Measurements from ENCODE around the gene VEZT. TPM values are rescaled to one million over a fixed set of nuclear protein-coding genes. Genes with fewer than 3 reads are reported as not detected.

VEZT gene
- total and polyA plus RNA-seq, 9 of the 15 experiments (the other 6 are each of a cell fraction or from before 2014, with no cell fraction given), result 16.1 to 61.5 (median 32.6) TPM

DNA sequence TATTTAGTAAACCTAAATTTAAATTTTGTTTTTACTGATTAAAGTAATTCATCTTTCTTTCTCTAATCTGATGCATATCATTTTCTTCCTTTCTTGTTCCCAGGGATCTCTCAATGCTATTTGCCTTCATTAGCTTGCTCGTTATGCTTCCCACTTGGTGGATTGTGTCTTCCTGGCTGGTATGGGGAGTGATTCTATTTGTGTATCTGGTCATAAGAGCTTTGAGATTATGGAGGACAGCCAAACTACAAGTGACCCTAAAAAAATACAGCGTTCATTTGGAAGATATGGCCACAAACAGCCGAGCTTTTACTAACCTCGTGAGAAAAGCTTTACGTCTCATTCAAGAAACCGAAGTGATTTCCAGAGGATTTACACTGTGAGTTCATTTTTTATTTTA, 48.6 kb downstream of the VEZT start:
- Histone ChIP-seq H2AFZ (ENCODE audit: low read depth, low read length) (no peak overlapping the region), H4K20me1 (replicated peaks; ENCODE audit: control insufficient read depth, insufficient read depth, low read length) (no peaks in the 10 kb centered on the region), H3K27me3 (ENCODE audit: control insufficient read depth in 2 of 2, insufficient read depth in 2 of 2, low read length in 2 of 2) (no peaks in the 10 kb centered on the region), H3K9ac (ENCODE audit: insufficient read depth in 1 of 2, low read depth in 2 of 2, low read length in 2 of 2) (no peak overlapping the region), H3K9me3 (replicated peaks; ENCODE audit: control insufficient read depth, insufficient read depth, low read depth, low read length) (no peaks in the 10 kb centered on the region), H3K27ac (ENCODE audit: extremely low read depth, low read depth, low read length) (no peak overlapping the region), H3K4me1 (replicated peaks in 1 of 2; ENCODE audit: control insufficient read depth in 2 of 2, insufficient read depth in 2 of 2, low read length in 2 of 2) (no peaks in the 10 kb centered on the region), H3K79me2 (ENCODE audit: control insufficient read depth, insufficient read depth, low read length) (no peaks in the 10 kb centered on the region), H3K36me3 (ENCODE audit: control insufficient read depth, insufficient read depth, low read length) (peaks cover 38% of the 10 kb centered on the region; the same call in 1 of the 3 replicates), H3K4me3 (no peak overlapping the region), H3K9me1 (ENCODE audit: control insufficient read depth, insufficient read depth, low read length) (no peaks in the 10 kb centered on the region), H3K4me2 (ENCODE audit: insufficient read depth, low read length) (no peak overlapping the region)
- ATAC-seq (no peak), FAIRE-seq (no peak), DNase-seq (ENCODE audit: extremely low read depth in 1 of 4, low spot score in 3 of 4) (no peak)
- BruUV-seq (replicated peaks), result no TSS peak
- WGBS (ENCODE audit: insufficient coverage, low coverage, missing lambda C conversion rate), result 87% methylated on average over 6 of the region's 6 CpGs
- no peak for TF ChIP-seq NCOA2 (IDR thresholded peaks at IDR 0.05; ENCODE audit: partially characterized antibody in 2 of 2)
- no peak for TF ChIP-seq CBFA2T3 (IDR thresholded peaks at IDR 0.05)
- TF ChIP-seq, protein P1, sequence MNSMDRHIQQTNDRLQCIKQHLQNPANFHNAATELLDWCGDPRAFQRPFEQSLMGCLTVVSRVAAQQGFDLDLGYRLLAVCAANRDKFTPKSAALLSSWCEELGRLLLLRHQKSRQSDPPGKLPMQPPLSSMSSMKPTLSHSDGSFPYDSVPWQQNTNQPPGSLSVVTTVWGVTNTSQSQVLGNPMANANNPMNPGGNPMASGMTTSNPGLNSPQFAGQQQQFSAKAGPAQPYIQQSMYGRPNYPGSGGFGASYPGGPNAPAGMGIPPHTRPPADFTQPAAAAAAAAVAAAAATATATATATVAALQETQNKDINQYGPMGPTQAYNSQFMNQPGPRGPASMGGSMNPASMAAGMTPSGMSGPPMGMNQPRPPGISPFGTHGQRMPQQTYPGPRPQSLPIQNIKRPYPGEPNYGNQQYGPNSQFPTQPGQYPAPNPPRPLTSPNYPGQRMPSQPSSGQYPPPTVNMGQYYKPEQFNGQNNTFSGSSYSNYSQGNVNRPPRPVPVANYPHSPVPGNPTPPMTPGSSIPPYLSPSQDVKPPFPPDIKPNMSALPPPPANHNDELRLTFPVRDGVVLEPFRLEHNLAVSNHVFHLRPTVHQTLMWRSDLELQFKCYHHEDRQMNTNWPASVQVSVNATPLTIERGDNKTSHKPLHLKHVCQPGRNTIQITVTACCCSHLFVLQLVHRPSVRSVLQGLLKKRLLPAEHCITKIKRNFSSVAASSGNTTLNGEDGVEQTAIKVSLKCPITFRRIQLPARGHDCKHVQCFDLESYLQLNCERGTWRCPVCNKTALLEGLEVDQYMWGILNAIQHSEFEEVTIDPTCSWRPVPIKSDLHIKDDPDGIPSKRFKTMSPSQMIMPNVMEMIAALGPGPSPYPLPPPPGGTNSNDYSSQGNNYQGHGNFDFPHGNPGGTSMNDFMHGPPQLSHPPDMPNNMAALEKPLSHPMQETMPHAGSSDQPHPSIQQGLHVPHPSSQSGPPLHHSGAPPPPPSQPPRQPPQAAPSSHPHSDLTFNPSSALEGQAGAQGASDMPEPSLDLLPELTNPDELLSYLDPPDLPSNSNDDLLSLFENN (IDR thresholded peaks at IDR 0.05; ENCODE audit: low read depth in 2 of 2, low read length in 2 of 2), result no peak
- no peak for TF ChIP-seq JUNB (CRISPR knock-in tag; conservative IDR thresholded peaks at IDR 0.05)
- TF ChIP-seq KDM1A (IDR thresholded peaks at IDR 0.05), result no peak
- TF ChIP-seq CBX3 (IDR thresholded peaks at IDR 0.05; ENCODE audit: borderline replicate concordance in 1 of 2, low read length in 2 of 2), result no peak
- TF ChIP-seq, protein P2, sequence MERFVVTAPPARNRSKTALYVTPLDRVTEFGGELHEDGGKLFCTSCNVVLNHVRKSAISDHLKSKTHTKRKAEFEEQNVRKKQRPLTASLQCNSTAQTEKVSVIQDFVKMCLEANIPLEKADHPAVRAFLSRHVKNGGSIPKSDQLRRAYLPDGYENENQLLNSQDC (CRISPR knock-in tag; IDR thresholded peaks at IDR 0.05), result no peak
- no peak for TF ChIP-seq SREBF1 (IDR thresholded peaks at IDR 0.05; ENCODE audit: borderline replicate concordance, low read depth, low read length)
- TF ChIP-seq MYC (IDR thresholded peaks at IDR 0.05; ENCODE audit: low read depth, low read length), result no peak
- no peak for TF ChIP-seq MYC (CRISPR knock-in tag; IDR thresholded peaks at IDR 0.05; ENCODE audit: borderline replicate concordance, low read depth)
- TF ChIP-seq ZNF707 (CRISPR knock-in tag; conservative IDR thresholded peaks at IDR 0.05), result no peak
- no peak for TF ChIP-seq ZKSCAN8 (CRISPR knock-in tag; IDR thresholded peaks at IDR 0.05)
- no peak for TF ChIP-seq MCM3 (IDR thresholded peaks at IDR 0.05)
- no peak for TF ChIP-seq TRIM28 (IDR thresholded peaks at IDR 0.05)
- TF ChIP-seq NRF1 (conservative IDR thresholded peaks at IDR 0.05 in 1 of 2, IDR thresholded peaks at IDR 0.05 in 1 of 2), result no peak
- no peak for TF ChIP-seq ZNF764 (CRISPR knock-in tag; IDR thresholded peaks at IDR 0.05; ENCODE audit: low read depth)
- TF ChIP-seq, protein P3, sequence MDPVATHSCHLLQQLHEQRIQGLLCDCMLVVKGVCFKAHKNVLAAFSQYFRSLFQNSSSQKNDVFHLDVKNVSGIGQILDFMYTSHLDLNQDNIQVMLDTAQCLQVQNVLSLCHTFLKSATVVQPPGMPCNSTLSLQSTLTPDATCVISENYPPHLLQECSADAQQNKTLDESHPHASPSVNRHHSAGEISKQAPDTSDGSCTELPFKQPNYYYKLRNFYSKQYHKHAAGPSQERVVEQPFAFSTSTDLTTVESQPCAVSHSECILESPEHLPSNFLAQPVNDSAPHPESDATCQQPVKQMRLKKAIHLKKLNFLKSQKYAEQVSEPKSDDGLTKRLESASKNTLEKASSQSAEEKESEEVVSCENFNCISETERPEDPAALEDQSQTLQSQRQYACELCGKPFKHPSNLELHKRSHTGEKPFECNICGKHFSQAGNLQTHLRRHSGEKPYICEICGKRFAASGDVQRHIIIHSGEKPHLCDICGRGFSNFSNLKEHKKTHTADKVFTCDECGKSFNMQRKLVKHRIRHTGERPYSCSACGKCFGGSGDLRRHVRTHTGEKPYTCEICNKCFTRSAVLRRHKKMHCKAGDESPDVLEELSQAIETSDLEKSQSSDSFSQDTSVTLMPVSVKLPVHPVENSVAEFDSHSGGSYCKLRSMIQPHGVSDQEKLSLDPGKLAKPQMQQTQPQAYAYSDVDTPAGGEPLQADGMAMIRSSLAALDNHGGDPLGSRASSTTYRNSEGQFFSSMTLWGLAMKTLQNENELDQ (CRISPR knock-in tag; IDR thresholded peaks at IDR 0.05; ENCODE audit: borderline replicate concordance), result no peak
- no peak for TF ChIP-seq MTF1 (CRISPR knock-in tag; IDR thresholded peaks at IDR 0.05; ENCODE audit: borderline replicate concordance)
- ChIA-PET CTCF (ENCODE audit: low intra/inter-chr PET ratio) (no interaction called here), POLR2A (interaction anchor here (0.8 to 1.3 kb wide), 2 partner anchors 13 to 18 kb away, joined by 3 to 4 read pairs; no protein-coding TSS in a partner anchor)
- in situ Hi-C loops (cut with MboI) (no loop called here), intact Hi-C loops (cut with micrococcal nuclease) (no loop called here)

Data from K562 (cell line).